Medulla oblongata (tissue), 1 donor: ENCODE results near the gene SLC4A4.

Source experiments
- DNase-seq: peaks from one replicate; pipeline ENCODE4 v3.0.0-alpha.2; 2015; ENCODE audit errors: extremely low spot score

The SLC4A4 gene

DNA sequence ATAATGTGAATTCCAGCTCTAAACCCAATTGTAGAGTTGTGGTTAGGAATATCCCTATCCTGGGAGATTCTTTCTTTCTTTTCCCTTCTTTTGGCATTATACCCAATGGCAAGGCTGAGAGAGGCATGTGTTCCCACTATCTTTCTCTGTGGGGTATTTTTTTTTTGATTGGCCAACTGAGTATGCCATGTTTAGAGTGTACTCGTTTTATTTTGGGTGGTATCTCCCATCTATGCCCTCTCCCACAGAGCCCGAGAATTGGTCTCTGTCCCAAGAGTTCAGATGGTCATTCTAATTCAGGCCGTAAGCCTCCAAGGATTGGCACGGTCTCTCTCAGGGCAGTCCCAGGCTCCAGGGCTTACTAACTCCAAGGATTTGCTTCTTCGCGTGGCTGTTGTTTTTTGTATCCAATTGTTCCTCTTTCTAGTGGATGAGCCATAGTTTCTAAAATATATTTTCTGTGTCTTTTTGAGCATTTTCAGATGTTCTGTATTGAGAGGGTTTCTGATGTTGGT lies 198.8 kb downstream of the SLC4A4 start:
- DNase-seq: peak; percentile 53

DNA sequence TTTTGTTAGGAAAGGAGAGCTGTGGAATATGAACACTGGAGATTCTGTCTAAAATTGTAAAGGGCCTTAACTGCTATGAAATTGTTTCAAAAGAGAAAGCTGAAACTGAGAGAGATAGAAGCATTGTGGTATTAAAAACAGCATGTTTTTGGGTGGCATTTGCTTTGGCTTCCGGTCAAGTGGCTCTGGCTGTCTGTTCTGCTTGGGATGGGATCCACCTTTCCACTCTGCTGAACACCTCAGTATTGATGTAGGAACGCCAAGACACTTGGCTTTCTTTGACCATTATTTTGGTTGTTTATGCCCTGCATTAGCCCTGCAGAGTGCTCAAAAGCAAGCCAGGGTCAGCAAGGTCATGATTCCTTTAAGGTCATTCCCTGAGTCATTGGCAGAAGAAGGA lies 199.7 kb downstream of the SLC4A4 start:
- DNase-seq: peak; percentile 51

DNA sequence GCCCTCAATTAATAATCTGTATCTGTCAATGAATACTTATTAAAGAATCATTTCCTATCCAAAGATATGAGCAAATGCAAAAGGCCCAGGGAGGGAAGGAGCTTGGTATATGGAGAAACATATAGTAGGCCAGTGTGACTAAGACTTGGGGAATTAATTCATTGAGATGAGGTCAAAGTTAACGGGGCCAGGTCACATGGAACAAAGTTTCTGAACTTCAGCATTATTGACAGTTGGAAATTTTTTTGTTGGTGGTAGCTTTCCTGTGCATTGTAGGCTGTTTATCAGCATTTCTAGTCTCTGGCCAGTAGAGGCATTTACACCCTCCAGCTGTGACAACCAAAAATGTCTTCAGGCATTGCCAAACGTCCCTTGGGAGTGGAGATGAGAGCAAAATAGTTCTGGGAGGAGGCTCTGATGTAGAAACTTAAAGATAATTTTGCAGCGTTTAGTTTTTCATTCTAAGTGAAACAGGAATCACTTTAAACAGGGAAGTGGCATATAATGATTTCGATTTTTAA lies 202.0 kb downstream of the SLC4A4 start:
- DNase-seq: no peak

DNA sequence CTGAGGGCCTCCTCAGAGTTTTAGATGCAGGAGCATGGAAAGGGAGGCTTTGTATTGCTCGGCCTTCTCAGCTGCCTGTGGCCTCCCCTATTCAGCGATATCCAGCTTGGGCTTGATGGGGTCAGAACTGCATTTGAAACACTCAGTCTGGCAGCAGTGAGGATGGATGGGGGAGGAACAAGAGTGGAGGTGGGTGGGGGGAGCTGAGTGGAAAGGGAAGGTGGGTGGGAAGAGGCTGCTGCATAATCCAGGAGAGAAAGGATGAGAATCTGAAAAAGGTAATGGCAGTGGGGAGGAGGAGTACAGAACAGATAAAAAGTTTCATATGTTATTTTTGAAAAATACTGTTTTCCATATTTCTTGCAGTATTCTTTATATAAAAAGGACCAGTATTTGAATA lies 202.7 kb downstream of the SLC4A4 start:
- no peak for DNase-seq

DNA sequence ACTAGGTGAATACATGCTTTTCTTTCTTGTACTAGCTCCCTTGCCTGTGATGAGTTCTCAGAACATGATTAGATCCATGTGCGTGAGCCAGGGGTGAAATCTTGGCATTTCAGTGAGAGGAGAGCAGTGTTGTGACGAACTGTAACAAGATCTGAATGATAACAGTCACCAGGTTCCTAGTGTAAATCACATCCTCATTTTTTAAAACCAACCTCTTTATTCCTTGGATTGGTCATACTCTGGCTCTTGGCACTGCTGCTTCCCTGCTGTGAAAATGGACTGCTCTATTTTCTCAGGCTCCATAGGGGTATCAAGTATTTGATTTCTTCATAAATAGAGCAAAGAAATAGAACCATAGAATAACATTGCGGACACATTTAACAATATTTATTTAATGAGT lies 206.3 kb downstream of the SLC4A4 start:
- DNase-seq: no peak

DNA sequence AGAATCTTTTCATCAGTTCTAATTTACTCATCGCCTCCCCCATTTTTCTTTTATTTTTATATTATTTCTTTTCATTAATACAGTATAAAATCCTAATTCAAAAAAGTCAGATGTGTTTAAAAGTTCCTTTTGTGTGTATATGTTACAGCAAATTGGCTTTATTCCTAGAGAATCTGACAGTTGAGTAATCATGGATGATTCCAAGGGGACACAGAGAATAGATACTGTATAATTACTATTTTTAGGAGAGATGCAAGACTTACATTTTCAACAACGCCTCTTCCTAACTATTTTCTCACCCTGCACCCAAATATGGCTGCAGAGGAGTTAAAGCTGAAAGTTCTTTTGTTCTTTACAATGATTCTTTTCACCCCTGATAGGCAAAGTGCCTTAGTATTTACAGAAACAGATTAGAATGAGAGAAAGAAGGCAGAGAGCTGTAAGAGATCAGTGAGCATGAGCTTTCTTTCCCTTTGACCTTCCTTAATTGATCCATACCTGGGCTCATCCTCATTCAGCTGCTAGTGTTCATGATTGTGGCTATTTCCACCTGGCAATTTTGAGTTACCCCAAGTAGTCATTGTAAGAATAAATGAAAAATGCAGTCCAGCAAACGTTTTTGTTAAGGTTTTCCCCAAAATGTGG lies 210.8 kb downstream of the SLC4A4 start:
- no peak for DNase-seq

DNA sequence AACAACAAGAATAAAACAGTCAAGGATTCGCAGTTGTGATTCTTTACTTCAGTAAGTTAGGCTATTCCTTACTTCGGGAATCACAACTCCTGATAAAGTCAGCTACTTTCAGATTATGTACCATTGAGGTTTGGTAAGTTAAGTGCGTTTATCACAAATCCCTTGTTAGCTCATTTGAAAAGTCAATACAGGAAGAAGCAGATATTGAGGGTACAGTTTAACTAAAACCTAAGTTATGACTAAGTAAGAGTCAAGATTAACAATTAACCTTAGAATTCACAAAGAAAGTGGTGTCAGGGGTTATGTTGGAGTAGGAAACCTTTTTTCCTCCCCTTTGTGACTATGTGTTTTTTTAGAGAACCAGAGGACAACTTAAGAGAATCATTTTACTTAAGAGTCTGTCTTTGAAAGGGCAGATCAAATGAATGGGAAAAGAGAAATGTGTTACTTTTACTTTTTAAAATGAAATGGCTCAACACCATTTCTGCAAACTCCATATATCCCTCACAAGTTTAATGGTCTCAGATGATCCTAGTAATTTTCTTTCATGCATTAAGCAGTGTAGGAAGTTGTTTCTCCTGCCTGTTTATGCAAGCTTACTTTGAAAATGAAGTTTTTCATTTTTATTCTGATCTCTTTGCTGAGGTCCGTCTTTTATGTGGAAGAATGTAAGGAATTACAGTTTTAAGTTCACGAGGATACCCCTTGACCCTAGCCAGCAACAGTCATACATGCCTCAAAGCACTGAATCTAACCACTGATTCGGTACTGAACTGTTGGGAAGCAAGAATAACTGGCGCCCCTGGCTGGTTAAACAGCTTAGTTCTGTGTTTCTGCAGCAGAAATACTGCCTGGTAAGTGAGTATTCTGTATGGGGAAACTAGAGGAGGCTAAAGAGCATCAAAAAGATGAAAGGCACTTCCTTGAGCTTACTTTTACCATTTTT lies 211.7 kb downstream of the SLC4A4 start:
- no peak for DNase-seq

DNA sequence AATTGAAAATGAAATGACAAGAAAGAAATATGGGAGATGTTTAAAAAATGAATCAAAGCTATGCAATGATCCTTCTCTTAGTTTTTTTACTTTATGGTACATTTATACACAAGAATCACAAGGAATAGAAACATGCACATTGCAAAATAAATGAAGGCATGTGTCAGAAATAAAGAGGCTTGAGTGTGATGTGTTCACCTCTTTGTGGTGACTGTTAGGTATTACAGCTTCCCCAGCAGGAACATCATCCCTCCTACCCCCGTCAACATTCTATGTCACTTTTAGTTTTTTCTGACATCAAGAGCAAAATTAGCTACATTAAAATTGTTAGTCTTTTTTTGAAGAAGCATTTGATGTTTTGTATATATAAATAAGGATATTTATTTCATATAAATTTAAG lies 214.8 kb downstream of the SLC4A4 start:
- DNase-seq: peak; percentile 27

DNA sequence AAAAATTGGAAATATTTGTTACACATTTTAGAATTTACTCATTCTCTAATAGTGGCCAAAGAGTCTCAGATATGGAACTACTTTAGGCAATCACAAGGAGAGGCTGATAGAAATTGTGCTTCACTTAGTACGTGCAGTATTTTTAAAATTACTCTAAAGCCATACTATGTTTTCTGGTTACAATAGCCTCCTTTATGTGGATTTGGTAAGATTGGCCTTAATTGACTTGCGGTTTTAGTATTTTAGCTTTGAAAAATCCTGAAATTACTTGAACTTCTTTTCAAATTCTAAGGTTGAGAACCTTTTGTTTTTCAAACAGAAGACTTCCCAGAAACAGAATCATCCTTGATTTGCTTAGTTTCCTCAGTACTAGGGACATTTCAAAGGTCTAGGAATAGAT lies 215.2 kb downstream of the SLC4A4 start:
- no peak for DNase-seq

DNA sequence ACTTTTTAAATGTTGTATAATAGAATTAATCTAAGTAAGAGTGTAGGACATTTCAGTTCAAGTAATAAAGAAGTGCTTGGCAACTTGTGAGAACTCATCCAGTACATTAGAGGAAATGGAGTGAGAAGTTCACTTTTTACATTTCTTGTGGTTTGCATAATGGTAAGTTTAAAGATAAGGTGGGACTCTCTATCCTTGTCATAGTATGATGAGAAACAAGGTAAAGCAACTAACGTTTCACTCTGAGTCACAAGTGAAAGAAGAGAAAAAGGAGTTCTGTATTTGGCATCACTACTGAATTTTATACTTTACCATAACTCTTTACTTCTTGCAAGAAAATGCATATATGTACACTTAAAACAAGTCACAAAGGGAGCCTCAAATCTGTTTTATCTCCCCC lies 219.4 kb downstream of the SLC4A4 start:
- no peak for DNase-seq

DNA sequence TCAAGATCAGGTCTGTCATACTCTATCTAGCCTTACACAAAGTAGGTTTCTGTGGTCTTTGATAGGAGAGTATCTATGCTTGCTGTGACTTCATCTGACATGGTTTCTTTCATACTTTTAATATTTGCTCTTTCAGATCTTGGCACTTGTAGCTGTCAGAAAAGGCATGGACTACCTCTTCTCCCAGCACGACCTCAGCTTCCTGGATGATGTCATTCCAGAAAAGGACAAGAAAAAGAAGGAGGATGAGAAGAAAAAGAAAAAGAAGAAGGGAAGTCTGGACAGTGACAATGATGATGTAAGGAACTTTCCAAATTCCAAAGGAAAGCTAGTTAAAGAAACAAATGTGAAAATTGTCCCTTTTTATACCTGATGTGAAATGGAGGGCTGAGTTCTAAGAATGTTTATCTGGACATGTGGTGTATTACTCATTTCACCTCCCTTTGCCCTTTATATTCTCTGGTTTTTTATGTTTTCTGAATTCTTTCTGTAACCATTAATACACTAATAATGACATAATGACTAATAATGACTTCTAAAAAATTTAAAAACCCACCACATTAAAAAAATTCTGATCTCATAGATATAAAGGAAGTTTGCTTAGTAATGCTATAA lies 221.2 kb downstream of the SLC4A4 start:
- no peak for DNase-seq

DNA sequence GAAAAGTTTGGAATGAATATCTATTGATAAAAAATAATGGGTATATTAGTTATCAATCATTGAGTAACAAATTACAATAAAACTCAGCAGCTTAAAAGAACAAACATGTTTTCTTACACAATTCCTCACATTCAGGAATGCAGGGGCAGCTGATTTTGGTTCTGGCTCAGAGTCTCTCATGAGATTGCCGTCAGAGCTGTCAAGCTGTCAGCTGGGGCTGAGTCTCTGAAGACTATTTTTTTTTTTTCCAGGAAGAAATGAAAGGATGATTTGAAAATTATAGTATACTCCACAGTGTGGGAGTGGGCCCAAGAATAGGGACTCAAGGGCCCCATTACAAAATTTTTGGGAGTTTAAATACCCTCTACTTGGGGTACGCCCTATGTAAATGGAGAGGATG lies 226.0 kb downstream of the SLC4A4 start:
- DNase-seq: no peak

DNA sequence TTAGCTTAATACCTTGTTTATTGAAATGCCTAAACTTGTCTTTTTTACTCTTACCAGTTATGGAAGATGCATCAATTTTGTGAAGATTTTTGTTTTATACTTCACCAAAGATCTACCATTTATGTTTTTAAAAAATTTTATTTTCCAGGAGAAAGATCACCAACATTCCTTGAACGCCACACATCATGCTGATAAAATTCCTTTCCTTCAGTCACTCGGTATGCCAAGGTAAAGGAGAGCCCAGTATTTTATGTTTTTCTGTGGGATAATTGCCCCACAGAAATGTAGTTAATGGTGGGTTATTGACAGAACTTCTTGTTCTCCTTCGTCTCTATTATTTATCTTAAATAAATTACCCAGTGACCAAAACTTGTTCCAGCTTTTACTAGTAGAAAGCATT lies 228.0 kb downstream of the SLC4A4 start:
- DNase-seq: no peak

DNA sequence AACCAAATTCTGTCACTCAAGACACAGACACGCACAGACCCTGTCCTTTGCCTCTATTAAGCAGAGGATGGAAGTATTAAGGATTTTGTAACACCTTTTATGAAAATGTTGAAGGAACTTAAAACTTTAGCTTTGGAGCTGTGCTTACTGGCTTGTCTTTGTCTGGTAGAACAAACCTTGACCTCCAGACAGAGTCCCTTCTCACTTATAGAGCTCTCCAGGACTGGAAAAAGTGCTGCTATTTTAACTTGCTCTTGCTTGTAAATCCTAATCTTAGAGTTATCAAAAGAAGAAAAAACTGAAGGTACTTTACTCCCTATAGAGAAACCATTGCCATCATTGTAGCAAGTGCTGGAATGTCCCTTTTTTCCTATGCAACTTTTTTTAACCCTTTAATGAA lies 229.3 kb downstream of the SLC4A4 start:
- no peak for DNase-seq

DNA sequence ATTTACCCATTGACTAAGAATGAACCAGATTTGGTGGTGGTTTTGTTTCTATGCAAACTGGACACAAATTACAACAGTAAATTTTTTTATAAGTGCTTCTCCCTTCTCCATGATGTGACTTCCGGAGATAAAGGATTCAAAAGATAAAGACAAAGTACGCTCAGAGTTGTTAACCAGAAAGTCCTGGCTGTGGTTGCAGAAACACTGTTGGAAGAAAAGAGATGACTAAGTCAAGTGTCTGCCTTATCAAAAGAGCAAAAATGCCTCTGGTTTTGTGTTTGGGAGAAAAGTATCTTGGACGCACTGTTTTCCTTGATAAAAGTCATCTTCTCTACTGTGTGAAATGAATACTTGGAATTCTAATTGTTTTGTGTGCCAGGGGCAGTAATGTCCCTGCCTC lies 231.7 kb downstream of the SLC4A4 start:
- no peak for DNase-seq

DNA sequence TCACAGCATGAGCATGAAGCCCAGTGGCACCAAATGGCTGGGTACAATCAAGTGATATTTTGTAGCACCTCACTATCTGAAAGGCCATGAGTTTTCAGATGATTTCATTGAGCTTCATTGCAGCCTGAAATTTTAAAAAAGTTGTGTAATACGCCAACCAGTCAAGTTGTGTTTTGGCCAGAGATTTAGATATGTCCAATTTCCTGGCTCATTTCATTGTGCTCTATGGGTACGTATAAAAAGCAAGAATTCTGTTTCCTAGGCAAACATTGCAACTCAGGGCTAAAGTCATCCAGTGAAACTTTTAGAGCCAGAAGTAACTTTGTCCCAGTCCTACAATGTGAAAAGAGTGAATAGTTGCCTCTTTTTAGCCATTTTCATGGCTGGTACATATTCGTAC lies 232.5 kb downstream of the SLC4A4 start:
- DNase-seq: no peak

DNA sequence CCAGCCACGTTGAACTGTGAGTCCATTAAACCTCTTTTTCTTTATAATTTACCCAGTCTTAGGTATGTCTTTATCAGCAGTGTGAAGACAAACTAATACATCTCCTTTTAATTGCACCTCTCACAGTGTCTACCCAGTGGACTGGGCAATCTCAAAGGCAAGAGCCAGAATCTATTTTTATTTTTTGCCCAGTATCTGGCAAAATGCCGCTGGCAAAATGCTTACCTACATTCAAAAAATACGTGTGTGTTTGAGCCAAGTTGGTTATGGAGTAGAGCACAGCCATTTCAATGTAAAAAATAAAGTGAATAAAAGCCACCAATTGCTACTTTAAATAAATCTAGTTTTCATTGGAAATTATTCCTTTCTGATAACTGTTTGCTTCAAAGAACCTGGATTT lies 245.2 kb downstream of the SLC4A4 start:
- no peak for DNase-seq

DNA sequence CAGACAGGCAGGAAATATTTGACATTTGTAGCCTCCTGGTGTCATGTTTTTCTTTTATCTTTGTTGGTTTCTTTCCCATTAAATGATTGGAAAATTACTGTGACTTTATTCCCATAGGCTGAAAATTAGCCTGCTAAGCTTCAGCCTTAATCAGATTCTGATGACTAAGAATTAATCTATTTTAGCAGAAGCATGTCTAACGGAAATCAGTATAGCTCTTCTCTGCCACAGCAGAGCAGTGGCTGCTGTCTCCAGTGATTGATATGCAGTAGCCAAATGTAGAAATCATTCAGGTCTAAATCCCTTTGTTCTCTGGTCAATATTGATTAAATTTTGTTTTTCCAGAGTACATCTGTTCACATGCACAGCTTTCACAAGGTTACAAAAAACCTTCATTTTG lies 245.8 kb downstream of the SLC4A4 start:
- no peak for DNase-seq

DNA sequence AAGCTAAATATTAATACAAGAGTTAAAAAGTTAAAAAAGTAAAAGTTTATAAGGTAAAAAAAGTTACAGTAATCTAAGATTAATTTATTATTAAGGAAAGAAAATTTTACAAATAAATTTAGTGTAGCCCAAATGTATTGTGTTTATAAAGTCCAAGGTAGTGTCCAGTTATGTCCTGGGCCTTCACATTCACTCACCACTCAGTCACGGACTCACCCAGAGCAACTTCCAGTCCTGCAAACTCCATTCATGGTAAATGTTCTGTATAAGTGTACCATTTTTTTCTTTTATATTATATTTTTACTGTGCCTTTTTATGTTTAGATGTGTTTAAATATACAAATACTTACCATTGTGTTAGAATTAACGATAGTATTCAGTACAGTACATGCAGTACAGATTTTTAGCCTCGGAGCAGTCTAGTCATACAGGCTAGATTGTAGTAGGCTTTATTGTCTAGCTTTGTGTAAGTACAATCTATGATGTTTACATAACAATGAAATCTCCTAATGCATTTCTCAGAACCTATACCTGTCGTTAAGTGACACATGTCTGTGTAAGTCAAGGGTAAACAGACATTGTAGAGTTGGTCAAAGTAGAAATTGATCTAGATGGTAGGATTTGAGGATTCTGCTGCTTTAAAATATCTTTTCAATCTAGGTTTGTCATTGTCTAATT lies 247.4 kb downstream of the SLC4A4 start:
- no peak for DNase-seq

DNA sequence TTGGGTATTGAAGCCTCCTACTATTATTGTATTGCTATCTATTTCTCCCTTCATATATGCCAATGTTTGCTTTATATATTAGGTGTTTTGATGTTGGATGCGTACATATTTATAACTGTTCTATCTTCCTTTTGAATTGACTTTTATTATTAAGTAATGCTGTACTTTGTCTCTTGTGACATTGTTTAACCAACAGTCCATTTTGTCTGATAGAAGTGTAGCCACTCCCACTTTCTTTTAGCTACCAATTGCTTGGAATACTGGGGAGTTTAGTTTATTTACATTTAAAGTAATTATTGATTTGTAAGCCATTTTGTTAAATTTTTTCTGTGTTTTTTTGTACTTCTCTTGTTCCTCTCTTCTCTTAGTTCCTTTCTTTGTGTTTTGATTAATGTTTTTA lies 249.2 kb downstream of the SLC4A4 start:
- DNase-seq: no peak

DNA sequence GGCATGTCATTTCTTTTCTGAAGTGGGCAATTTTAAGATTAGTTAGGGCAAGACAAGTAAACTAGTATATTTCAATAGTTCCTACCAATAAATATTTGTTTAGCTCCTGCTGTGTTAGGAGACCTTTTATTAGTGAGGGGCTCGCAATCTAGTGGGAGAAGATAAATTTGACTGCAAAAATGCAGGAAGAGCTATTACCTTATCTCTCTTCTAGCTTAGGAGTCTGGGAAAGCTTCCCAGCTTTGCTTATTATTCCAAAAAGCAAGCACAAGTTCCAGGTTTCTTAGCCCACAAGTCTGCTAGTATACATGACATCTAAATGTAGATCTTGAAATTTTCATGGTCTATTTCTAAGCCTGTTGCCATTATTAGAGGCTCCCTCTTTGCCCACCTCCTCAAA lies 254.0 kb downstream of the SLC4A4 start:
- no peak for DNase-seq

DNA sequence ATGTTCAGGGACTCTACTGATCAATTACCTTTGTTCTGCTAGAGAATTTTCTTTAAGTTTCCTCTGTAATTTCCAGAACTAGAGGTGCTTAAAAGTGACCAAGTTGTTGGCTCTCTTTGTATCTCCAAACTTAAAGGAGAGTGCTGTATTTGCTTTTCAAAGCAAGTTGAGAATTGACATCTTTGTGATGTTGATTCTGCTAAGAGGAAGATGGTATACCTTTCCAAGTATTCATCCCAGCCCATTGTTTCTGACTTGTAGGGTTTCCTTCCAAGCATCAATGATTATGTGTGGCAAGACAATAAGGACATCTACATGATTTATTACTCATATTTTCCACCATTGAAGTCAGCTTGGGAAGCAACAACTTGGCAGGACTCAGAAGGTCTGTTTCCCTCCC lies 254.5 kb downstream of the SLC4A4 start:
- no peak for DNase-seq
